IPS-15b (cell line): Measurements from ENCODE around the gene ADAM19.

Experiments
- H3K27me3 ChIP-seq: one replicate; pipeline ENCODE4 v1.6.1; 2013; ENCODE audit warnings: low read length; ENCODE audit not compliant: control insufficient read depth, insufficient read depth
- H3K36me3 ChIP-seq: one replicate; pipeline ENCODE4 v1.6.1; 2013; ENCODE audit warnings: low read length; ENCODE audit not compliant: control insufficient read depth, insufficient read depth
- H3K4me1 ChIP-seq: one replicate; pipeline ENCODE4 v1.6.1; 2013; ENCODE audit warnings: mild to moderate bottlenecking, low read length; ENCODE audit not compliant: control insufficient read depth, insufficient read depth
- H3K4me3 ChIP-seq: one replicate; pipeline ENCODE4 v1.5.1; 2013; ENCODE audit warnings: low read depth, low read length
- H3K9ac ChIP-seq: one replicate; pipeline ENCODE4 v1.6.1; 2013; ENCODE audit warnings: low read depth, mild to moderate bottlenecking, low read length
- H3K9me3 ChIP-seq: one replicate; pipeline ENCODE4 v1.6.1; 2013; ENCODE audit warnings: mild to moderate bottlenecking, low read length; ENCODE audit not compliant: control insufficient read depth, insufficient read depth

ADAM19 gene

GRCh38 chr5:157570531-157571200 is 4.9 kb downstream of the ADAM19 start:
- peaks cover 2% of the 10 kb centered on the region for H3K4me1 ChIP-seq
- peaks cover 14% of the 10 kb centered on the region for H3K27me3 ChIP-seq
- no peak overlapping the region for H3K4me3 ChIP-seq
- H3K9ac ChIP-seq, result no peak overlapping the region
- H3K9me3 ChIP-seq, result no peaks in the 10 kb centered on the region
- H3K36me3 ChIP-seq, result no peaks in the 10 kb centered on the region

GRCh38 chr5:157568720-157569119 is 6.9 kb downstream of the ADAM19 start:
- Histone ChIP-seq H3K36me3 (no peaks in the 10 kb centered on the region), H3K27me3 (peaks cover 1% of the 10 kb centered on the region), H3K4me1 (peaks cover 2% of the 10 kb centered on the region), H3K9ac (no peak overlapping the region), H3K4me3 (no peak overlapping the region), H3K9me3 (no peaks in the 10 kb centered on the region)

- Histone ChIP-seq H3K27me3 (no peaks in the 10 kb centered on the region), H3K4me3 (no peak overlapping the region), H3K9ac (no peak overlapping the region), H3K9me3 (no peaks in the 10 kb centered on the region), H3K4me1 (peaks cover 2% of the 10 kb centered on the region), H3K36me3 (no peaks in the 10 kb centered on the region)
These were observed 7.4 kb downstream of the ADAM19 start for GRCh38 chr5:157568222-157568621.

GRCh38 chr5:157566902-157567489 is 8.6 kb downstream of the ADAM19 start:
- Histone ChIP-seq H3K36me3 (no peaks in the 10 kb centered on the region), H3K27me3 (no peaks in the 10 kb centered on the region), H3K9ac (no peak overlapping the region), H3K4me3 (no peak overlapping the region), H3K4me1 (peaks cover 2% of the 10 kb centered on the region), H3K9me3 (no peaks in the 10 kb centered on the region)

GRCh38 chr5:157563929-157564716 is 11.5 kb downstream of the ADAM19 start:
- no peaks in the 10 kb centered on the region for H3K27me3 ChIP-seq
- H3K4me1 ChIP-seq, result peaks cover 5% of the 10 kb centered on the region
- H3K4me3 ChIP-seq, result no peak overlapping the region
- no peaks in the 10 kb centered on the region for H3K9me3 ChIP-seq
- no peaks in the 10 kb centered on the region for H3K36me3 ChIP-seq
- H3K9ac ChIP-seq, result no peak overlapping the region

- no peaks in the 10 kb centered on the region for H3K36me3 ChIP-seq
These were observed 12.1 kb downstream of the ADAM19 start for GRCh38 chr5:157563373-157563928.

GRCh38 chr5:157562111-157562581 is 13.4 kb downstream of the ADAM19 start:
- Histone ChIP-seq H3K27me3 (no peaks in the 10 kb centered on the region), H3K36me3 (no peaks in the 10 kb centered on the region), H3K4me3 (no peak overlapping the region), H3K9me3 (no peaks in the 10 kb centered on the region), H3K4me1 (peaks cover 5% of the 10 kb centered on the region), H3K9ac (no peak overlapping the region)

More at GRCh38 chr5:157563373-157563928, 12.1 kb downstream of the ADAM19 start:
- Histone ChIP-seq H3K27me3 (no peaks in the 10 kb centered on the region), H3K4me3 (no peak overlapping the region), H3K9me3 (no peaks in the 10 kb centered on the region), H3K9ac (no peak overlapping the region), H3K4me1 (peaks cover 5% of the 10 kb centered on the region)

GRCh38 chr5:157561110-157561509 is 14.5 kb downstream of the ADAM19 start:
- no peak overlapping the region for H3K4me3 ChIP-seq
- H3K9ac ChIP-seq, result no peak overlapping the region
- no peaks in the 10 kb centered on the region for H3K27me3 ChIP-seq
- H3K36me3 ChIP-seq, result no peaks in the 10 kb centered on the region
- H3K9me3 ChIP-seq, result no peaks in the 10 kb centered on the region
- H3K4me1 ChIP-seq, result peaks cover 5% of the 10 kb centered on the region

GRCh38 chr5:157559301-157559700 is 16.3 kb downstream of the ADAM19 start:
- Histone ChIP-seq H3K4me3 (no peak overlapping the region), H3K27me3 (no peaks in the 10 kb centered on the region), H3K9ac (no peak overlapping the region), H3K36me3 (no peaks in the 10 kb centered on the region), H3K4me1 (peaks cover 5% of the 10 kb centered on the region), H3K9me3 (no peaks in the 10 kb centered on the region)

- no peak overlapping the region for H3K9ac ChIP-seq
- peaks cover 5% of the 10 kb centered on the region for H3K4me1 ChIP-seq
- no peak overlapping the region for H3K4me3 ChIP-seq
- no peaks in the 10 kb centered on the region for H3K27me3 ChIP-seq
- H3K36me3 ChIP-seq, result no peaks in the 10 kb centered on the region
- H3K9me3 ChIP-seq, result no peaks in the 10 kb centered on the region
These were observed 16.9 kb downstream of the ADAM19 start for GRCh38 chr5:157558681-157559080.

- no peak overlapping the region for H3K9ac ChIP-seq
- H3K36me3 ChIP-seq, result no peaks in the 10 kb centered on the region
- no peak overlapping the region for H3K4me3 ChIP-seq
- no peaks in the 10 kb centered on the region for H3K9me3 ChIP-seq
- no peaks in the 10 kb centered on the region for H3K27me3 ChIP-seq
- peaks cover 5% of the 10 kb centered on the region for H3K4me1 ChIP-seq
These were observed 17.5 kb downstream of the ADAM19 start for GRCh38 chr5:157558041-157558595.
